Activated CD8-positive, alpha-beta T cell treated with anti-CD3 and anti-CD28 coated beads for 36 hours (primary cell): ENCODE measurements around the gene VPS13D. TPM values are rescaled to one million over a fixed set of nuclear protein-coding genes. Genes with fewer than 3 reads are reported as not detected.

Experiments used
- ATAC-seq: fragments of 200-7000 bp; cut with Tn5 transposase; one replicate; pipeline ENCODE4 v1.10.0; 2021; ENCODE audit warnings: mild to moderate bottlenecking, moderate library complexity
- CTCF ChIA-PET: fragments of 350-600 bp; sonication (Branson Sonifier 250); formaldehyde crosslinking; loops from one replicate; lab custom pipeline; 2021; ENCODE audit warnings: antibody characterized with exemption; lab: Charles Lee
- POLR2A ChIA-PET: fragments of 350-600 bp; sonication (Branson Sonifier 250); formaldehyde crosslinking; loops from one replicate; lab custom pipeline; 2021; ENCODE audit warnings: antibody characterized with exemption; lab: Charles Lee
- DNase-seq: peaks from one replicate; pipeline ENCODE4 v3.0.0-alpha.2; 2020
- H3K27ac Mint-ChIP-seq: one replicate; pipeline ENCODE4 v1.8.0; 2021; ENCODE audit warnings: mild to moderate bottlenecking, mixed read lengths
- H3K27me3 Mint-ChIP-seq: one replicate; pipeline ENCODE4 v1.8.0; 2021; ENCODE audit warnings: mixed read lengths
- H3K36me3 Mint-ChIP-seq: one replicate; pipeline ENCODE4 v1.8.0; 2021; ENCODE audit warnings: low read depth, mixed read lengths
- H3K4me1 Mint-ChIP-seq: one replicate; pipeline ENCODE4 v1.8.0; 2021; ENCODE audit warnings: low read depth, mixed read lengths
- H3K4me3 Mint-ChIP-seq: one replicate; pipeline ENCODE4 v1.8.0; 2021; ENCODE audit warnings: mild to moderate bottlenecking, moderate library complexity, mixed read lengths
- H3K9me3 Mint-ChIP-seq: one replicate; pipeline ENCODE4 v1.8.0; 2021; ENCODE audit warnings: mixed read lengths
- CTCF ChIP-seq: fragments of 200-600 bp; IDR thresholded peaks from one replicate; pipeline ENCODE4 v1.8.0; 2022; ENCODE audit warnings: antibody characterized with exemption, mild to moderate bottlenecking
- intact Hi-C: fragments of 100-400 bp; cut with micrococcal nuclease; formaldehyde crosslinking; loops from one replicate; pipeline ENCODE4 v1.10.0; 2022
- total RNA-seq, 2 experiments: library from RNA; stranded (reverse); gene quantifications; one replicate each; pipeline ENCODE4 v1.2.3, GENCODE V29; 2021

The VPS13D gene
- total RNA-seq, 2 experiments from 2014 or later, result 28.1 to 30.7 TPM

- TF ChIP-seq CTCF, result no peak
- DNase-seq, result no peak
- Mint-ChIP-seq H3K27ac (no peak overlapping the region), H3K4me3 (no peak overlapping the region), H3K4me1 (peaks cover 50% of the 10 kb centered on the region), H3K36me3 (peaks cover 52% of the 10 kb centered on the region), H3K9me3 (no peaks in the 10 kb centered on the region), H3K27me3 (no peaks in the 10 kb centered on the region)
- ATAC-seq, result no peak
- intact Hi-C loops, result no loop called here
- POLR2A ChIA-PET, result interaction anchor here (1.7 kb wide), 1 partner anchor 59 kb away, joined by 4 read pairs; no protein-coding TSS in a partner anchor
- CTCF ChIA-PET, result interaction anchor here (1.0 to 1.3 kb wide), 2 partner anchors 119 to 137 kb away, joined by 3 read pairs; no protein-coding TSS in a partner anchor
Observed at GRCh38 chr1:12481928-12482327, 252.1 kb downstream of the VPS13D start.

DNA sequence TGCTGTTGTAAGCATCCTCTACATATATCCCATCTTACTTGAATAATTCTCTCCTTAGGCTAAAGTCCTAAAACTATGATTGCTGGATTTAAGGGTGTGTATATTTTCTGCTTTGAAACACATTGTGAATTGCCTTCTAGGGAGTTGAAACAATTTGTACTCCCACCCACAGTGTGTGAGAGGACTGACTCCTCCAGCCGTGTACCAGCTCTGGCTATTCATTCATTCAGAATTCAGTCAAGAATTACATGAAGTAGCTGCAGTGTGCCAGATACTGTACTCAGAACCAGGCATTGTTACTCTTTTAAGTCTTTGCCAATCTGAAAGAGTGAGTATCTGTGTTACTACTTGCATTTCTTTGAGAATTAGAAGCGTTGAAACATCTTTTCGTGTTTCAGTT, 253.2 kb downstream of the VPS13D start:
- peaks cover 42% of the 10 kb centered on the region for H3K4me1 Mint-ChIP-seq

GRCh38 chr1:12485231-12486058, 255.6 kb downstream of the VPS13D start:
- Mint-ChIP-seq H3K9me3 (no peaks in the 10 kb centered on the region), H3K36me3 (peaks cover 28% of the 10 kb centered on the region), H3K27ac (no peak overlapping the region), H3K4me3 (no peak overlapping the region), H3K4me1 (peaks cover 18% of the 10 kb centered on the region), H3K27me3 (no peaks in the 10 kb centered on the region)
- intact Hi-C loops, result no loop called here
- TF ChIP-seq CTCF, result no peak
- ChIA-PET POLR2A (interaction anchor here (0.7 to 1.5 kb wide), 3 partner anchors 9 to 279 kb away, joined by 3 read pairs; no protein-coding TSS in a partner anchor), CTCF (no interaction called here)
- DNase-seq (no peak), ATAC-seq (no peak)

More for the DNA sequence above, 253.2 kb downstream of the VPS13D start:
- Mint-ChIP-seq H3K9me3 (no peaks in the 10 kb centered on the region), H3K4me3 (no peak overlapping the region), H3K27me3 (no peaks in the 10 kb centered on the region), H3K27ac (no peak overlapping the region), H3K36me3 (peaks cover 43% of the 10 kb centered on the region)
- DNase-seq (no peak), ATAC-seq (no peak)
- CTCF ChIA-PET, result no interaction called here
- no peak for TF ChIP-seq CTCF
- intact Hi-C loops, result no loop called here
- POLR2A ChIA-PET, result no interaction called here

DNA sequence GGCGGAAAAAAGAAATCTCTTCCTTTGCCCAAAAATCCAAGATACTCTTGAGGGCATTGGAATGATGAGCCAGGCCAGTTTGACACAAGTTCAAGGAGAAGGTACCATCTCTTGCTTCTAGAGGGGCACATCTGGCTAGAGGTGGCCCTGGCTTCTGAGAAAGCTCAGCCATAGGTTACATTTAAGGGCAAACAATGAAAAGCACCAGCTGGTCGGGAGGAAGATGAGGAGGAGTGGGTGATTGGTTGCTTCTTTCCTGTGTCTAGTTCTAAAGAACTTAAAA, 256.2 kb downstream of the VPS13D start:
- DNase-seq (no peak), ATAC-seq (no peak)
- intact Hi-C loops, result no loop called here
- ChIA-PET CTCF (no interaction called here), POLR2A (interaction anchor here (0.8 to 1.5 kb wide), 3 partner anchors 8 to 24 kb away, joined by 3 read pairs; no protein-coding TSS in a partner anchor)
- Mint-ChIP-seq H3K9me3 (no peaks in the 10 kb centered on the region), H3K4me1 (peaks cover 13% of the 10 kb centered on the region), H3K27ac (no peak overlapping the region), H3K27me3 (no peaks in the 10 kb centered on the region), H3K36me3 (peaks cover 25% of the 10 kb centered on the region), H3K4me3 (no peak overlapping the region)
- no peak for TF ChIP-seq CTCF

GRCh38 chr1:12486401-12487005, 256.7 kb downstream of the VPS13D start:
- TF ChIP-seq CTCF, result no peak
- peaks cover 25% of the 10 kb centered on the region for H3K36me3 Mint-ChIP-seq
- no peak overlapping the region for H3K27ac Mint-ChIP-seq
- no peaks in the 10 kb centered on the region for H3K27me3 Mint-ChIP-seq
- peaks cover 8% of the 10 kb centered on the region for H3K4me1 Mint-ChIP-seq
- ChIA-PET CTCF (no interaction called here), POLR2A (interaction anchor here (0.8 to 1.5 kb wide), 3 partner anchors 7 to 24 kb away, joined by 3 read pairs; no protein-coding TSS in a partner anchor)
- H3K9me3 Mint-ChIP-seq, result no peaks in the 10 kb centered on the region
- no peak overlapping the region for H3K4me3 Mint-ChIP-seq
- DNase-seq, result no peak
- ATAC-seq, result no peak
- intact Hi-C loops, result no loop called here
